ENCODE data around the gene DEPP1.

- TF ChIP-seq CTCF (IDR thresholded peaks at IDR 0.05) (no peak), POLR2A (IDR thresholded peaks at IDR 0.05) (no peak)
These were observed 26.1 kb upstream of the DEPP1 start for GRCh38 chr10:45004661-45005060.
